GM08714 (cell line): ENCODE measurements around the gene ADAMTS15.

ENCODE experiments used
- H3K4me3 ChIP-seq: fragments of 200-500 bp; sonication (Bioruptor generic); 2 replicates; pipeline ENCODE4 v1.5.1; 2014; ENCODE audit warnings: mild to moderate bottlenecking, low read length, inconsistent platforms
- ZNF274 ChIP-seq: IDR thresholded peaks from 2 replicates; pipeline ENCODE4 v1.6.1; 2012; ENCODE audit warnings: mild to moderate bottlenecking, low read depth, low read length

ADAMTS15 gene

GRCh38 chr11:130470832-130471706 lies 22.6 kb downstream of the ADAMTS15 start:
- no peak for TF ChIP-seq ZNF274
- no peak overlapping the region for H3K4me3 ChIP-seq

DNA sequence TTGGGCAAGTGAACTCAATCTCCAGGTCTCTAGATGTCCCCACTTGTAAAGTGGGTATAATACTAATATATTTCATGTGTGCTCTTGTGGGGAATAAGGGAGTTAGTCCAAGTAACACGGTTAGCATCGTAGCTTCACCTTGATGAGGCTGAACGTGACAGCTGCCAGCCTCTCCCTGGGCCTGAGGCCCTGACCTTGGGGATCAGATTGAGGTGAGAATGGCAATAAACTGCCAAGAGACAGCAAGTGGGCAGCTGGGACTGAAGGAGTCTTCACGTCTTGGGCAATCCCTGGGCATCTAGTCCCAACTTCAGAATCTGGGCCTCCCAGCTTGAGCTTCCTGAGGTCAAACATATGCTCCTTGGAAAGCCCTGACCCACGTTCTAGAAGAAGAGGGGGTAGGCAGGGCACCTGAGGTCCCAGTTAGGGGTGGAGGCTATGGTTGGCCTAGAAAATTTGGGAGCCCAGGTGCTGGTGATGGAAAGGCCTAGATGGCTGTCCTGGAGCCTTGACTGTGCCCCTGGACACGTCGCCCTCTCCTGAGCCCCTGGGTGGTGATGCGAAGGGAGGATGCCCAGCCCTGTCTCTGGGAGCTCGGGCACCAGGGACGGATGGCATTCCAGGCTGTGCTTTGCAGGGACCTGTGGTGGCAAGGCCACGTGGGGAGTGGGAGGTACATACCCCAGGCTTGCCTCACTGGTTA lies 23.4 kb downstream of the ADAMTS15 start:
- TF ChIP-seq ZNF274, result no peak
- H3K4me3 ChIP-seq, result no peak overlapping the region

- no peak for TF ChIP-seq ZNF274
- H3K4me3 ChIP-seq, result no peak overlapping the region
Observed at GRCh38 chr11:130472434-130472961, 24.1 kb downstream of the ADAMTS15 start.

- H3K4me3 ChIP-seq, result no peak overlapping the region
- TF ChIP-seq ZNF274, result no peak
Observed at GRCh38 chr11:130473056-130473794, 24.8 kb downstream of the ADAMTS15 start.

DNA sequence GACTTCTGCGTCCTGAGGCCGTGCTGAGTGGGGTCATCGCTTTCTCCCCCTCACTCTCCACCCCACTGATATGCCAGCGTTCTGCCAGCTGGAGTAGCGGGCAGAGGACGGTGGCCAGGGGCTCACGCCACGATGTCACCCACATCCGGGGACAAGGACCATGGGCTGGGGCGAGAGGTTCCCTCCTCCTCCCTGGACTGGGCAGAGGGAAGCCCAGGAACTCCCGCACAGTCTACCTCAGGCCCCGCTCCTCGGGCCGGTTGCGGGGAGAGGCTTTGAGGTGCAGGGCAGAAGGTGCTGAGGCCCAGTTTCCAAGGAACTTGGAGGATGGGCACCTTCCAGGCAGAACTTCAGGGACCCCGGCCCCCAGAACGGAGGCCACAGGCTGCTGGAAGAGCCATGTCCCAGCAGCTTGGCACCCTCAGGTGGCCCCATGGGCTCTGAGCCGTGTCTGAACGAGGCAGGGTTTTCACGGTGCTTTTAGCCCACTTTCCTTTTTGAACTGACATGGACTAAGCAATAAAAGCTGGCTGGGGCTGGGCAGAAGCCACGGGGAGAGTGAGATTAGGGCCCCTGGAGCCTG lies 25.4 kb downstream of the ADAMTS15 start:
- no peak overlapping the region for H3K4me3 ChIP-seq
- no peak for TF ChIP-seq ZNF274

GRCh38 chr11:130474637-130475400 lies 26.4 kb downstream of the ADAMTS15 start:
- no peak overlapping the region for H3K4me3 ChIP-seq
- TF ChIP-seq ZNF274, result no peak

DNA sequence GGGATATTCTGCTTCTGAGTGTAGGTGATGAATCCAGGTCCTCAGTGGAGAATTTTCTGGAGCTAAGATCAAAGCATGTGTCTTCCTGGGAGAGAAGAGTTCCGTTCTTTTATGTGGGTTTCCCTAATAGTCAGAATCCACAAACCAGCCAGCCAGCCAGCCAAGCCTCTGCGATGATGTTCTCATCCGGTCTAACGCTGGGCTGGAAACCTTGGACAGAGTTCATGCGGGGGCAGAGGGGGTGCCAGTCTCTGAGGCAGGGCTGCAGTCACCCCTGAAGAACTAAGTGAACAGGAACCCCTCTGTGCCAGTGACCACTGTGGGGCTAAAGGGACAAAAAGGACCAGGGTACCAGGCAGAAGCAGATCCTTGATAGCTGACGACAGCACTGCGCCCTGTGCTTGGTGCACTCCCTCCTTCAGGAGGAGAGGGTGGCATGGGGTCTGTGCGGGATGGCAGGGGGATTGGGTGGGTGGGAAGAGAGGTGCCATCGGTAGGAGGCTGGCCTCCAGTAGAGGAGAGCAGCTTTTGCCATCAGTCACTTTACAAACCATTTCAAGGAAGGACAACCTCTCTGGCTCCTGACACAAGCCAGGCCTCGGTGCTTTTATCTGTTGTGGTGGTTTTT lies 27.1 kb downstream of the ADAMTS15 start:
- no peak overlapping the region for H3K4me3 ChIP-seq
- TF ChIP-seq ZNF274, result no peak

GRCh38 chr11:130476200-130476921 lies 27.9 kb downstream of the ADAMTS15 start:
- no peak for TF ChIP-seq ZNF274
- no peak overlapping the region for H3K4me3 ChIP-seq

GRCh38 chr11:130476922-130477491 lies 28.6 kb downstream of the ADAMTS15 start:
- H3K4me3 ChIP-seq, result no peak overlapping the region
- no peak for TF ChIP-seq ZNF274

DNA sequence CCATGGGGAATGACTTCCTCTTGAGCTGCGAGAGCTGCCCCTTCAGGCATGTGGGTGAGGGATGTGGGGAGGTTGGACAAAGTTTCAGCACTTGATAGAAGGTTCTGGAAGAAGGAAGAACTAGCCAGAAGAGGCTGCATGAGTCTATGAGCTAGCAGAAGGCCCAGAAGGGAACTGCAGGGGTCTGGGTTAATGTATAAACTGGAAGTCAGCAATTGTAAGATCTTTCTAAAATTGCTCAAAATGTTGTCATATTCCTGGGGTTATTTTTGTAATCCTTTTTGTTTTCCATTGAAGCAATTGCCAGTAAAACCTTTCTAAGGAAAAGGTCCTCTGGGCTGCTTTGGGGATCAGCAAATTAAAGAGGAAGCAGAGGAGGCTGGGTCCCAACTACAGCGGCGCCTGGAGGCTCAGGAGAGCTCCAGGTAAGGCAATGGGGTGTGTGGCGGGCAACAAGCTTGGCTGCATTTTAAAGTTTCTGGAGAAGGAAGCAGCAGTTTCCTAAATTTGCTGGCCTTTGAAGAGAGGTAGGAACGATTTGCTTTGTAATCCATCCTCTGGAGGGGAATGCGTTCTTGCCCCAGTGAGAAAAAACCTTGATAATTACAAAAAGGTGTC lies 29.2 kb downstream of the ADAMTS15 start:
- H3K4me3 ChIP-seq, result no peak overlapping the region
- TF ChIP-seq ZNF274, result no peak

DNA sequence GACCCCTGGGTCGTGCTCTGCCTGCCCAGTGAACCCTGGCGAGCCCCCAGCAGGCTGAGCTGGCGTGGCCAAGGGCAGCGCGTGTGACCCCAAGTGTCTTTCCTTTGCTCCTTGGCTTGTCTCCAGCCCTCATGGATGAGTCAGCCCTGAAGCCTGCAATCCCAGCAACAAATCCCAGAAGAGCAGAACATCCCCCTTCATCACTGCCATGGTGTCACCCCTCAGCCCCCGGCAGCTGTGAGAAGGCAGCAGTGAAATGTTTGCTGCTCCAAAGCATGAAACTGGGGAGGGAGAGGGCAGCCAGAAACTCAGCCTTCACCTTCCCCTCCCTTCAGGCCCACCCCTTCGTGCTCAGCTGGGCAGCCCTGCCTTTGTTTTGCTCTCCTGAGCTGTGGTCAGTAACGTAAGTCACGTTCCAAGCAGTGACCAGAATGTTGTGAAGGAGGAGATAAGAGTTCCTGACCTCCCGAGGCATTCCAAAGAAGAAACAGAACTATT lies 29.8 kb downstream of the ADAMTS15 start:
- TF ChIP-seq ZNF274, result no peak
- no peak overlapping the region for H3K4me3 ChIP-seq

DNA sequence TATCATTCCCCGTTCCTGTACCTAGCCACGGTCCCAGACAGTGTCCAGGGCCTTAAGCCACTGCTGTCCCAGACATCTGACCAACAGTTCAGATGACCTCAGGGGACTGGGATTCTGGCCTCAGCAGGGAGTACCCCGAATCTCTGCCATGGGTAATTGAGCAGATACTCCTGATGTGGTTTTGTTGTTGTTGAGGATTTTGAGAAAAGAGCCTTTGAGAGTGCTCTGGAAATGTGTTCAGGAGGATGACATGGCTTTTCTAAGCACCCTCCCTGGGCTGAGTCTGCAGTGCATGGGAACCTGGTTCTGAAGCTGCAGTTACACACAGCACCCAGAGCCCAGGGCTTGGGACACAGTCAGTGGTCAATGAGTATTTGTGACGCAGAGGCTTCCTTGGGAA lies 30.4 kb downstream of the ADAMTS15 start:
- no peak for TF ChIP-seq ZNF274
- no peak overlapping the region for H3K4me3 ChIP-seq
